Neural cell (in vitro differentiated cells): ENCODE measurements around the gene ISOC2. TPM values are rescaled to one million over a fixed set of nuclear protein-coding genes. Genes with fewer than 3 reads are reported as not detected.

ENCODE experiments used
- H2AFZ ChIP-seq: fragments of 200-600, 300-800 bp; sonication (generic), shearing (Covaris generic); 2 replicates; pipeline ENCODE4 v1.6.0; 2014; ENCODE audit warnings: low read depth, mild to moderate bottlenecking, antibody characterized with exemption, low read length, moderate library complexity
- H3F3A ChIP-seq: fragments of 200-600 bp; shearing (Covaris generic); 2 replicates; pipeline ENCODE4 v1.6.1; 2016; ENCODE audit warnings: mild to moderate bottlenecking, moderate library complexity, mixed read lengths, antibody characterized with exemption, low read length; ENCODE audit not compliant: insufficient read depth, poor library complexity, severe bottlenecking
- H3K27ac ChIP-seq: fragments of 200-600, 300-800 bp; sonication (generic), shearing (Covaris generic); 2 replicates; pipeline ENCODE4 v1.5.1; 2014; ENCODE audit warnings: mild to moderate bottlenecking, low read length, moderate library complexity
- H3K27me3 ChIP-seq: fragments of 300-800, 200-600 bp; sonication (generic), shearing (Covaris generic); 2 replicates; pipeline ENCODE4 v1.6.0; 2014; ENCODE audit warnings: mild to moderate bottlenecking, low read depth, low read length, moderate library complexity; ENCODE audit not compliant: insufficient read depth
- H3K36me3 ChIP-seq: fragments of 300-800, 200-600 bp; sonication (generic), shearing (Covaris generic); 2 replicates; pipeline ENCODE4 v1.5.1; 2014; ENCODE audit warnings: mild to moderate bottlenecking, antibody characterized with exemption, low read length, moderate library complexity; ENCODE audit not compliant: insufficient read depth
- H3K4me2 ChIP-seq: fragments of 300-800, 200-600 bp; sonication (generic), shearing (Covaris generic); 2 replicates; pipeline ENCODE4 v1.6.0; 2014; ENCODE audit warnings: mild to moderate bottlenecking, low read length
- H3K4me3 ChIP-seq: fragments of 300-800, 200-600 bp; sonication (generic), shearing (Covaris generic); 2 replicates; pipeline ENCODE4 v1.5.1; 2014; ENCODE audit warnings: mild to moderate bottlenecking, low read length, moderate library complexity
- H3K79me2 ChIP-seq: fragments of 200-600 bp; shearing (Covaris generic); replicated peaks from 2 replicates; pipeline ENCODE4 v1.6.0; 2014; ENCODE audit warnings: mild to moderate bottlenecking, low read length, moderate library complexity; ENCODE audit not compliant: insufficient read depth
- H3K9ac ChIP-seq: fragments of 300-800, 200-600 bp; sonication (generic), shearing (Covaris generic); 2 replicates; pipeline ENCODE4 v1.6.1; 2016; ENCODE audit warnings: mild to moderate bottlenecking, low read length, mixed read lengths
- H3K9me2 ChIP-seq: fragments of 200-600 bp; shearing (Covaris generic); 2 replicates; pipeline ENCODE4 v1.6.1; 2016; ENCODE audit warnings: mild to moderate bottlenecking, low read length, mixed read lengths; ENCODE audit not compliant: insufficient read depth
- H3K9me3 ChIP-seq: fragments of 200-600, 300-800 bp; sonication (generic), shearing (Covaris generic); 2 replicates; pipeline ENCODE4 v1.6.1; 2016; ENCODE audit warnings: mild to moderate bottlenecking, mixed run types, low read length, moderate library complexity, mixed read lengths
- H4K20me1 ChIP-seq: fragments of 200-600 bp; shearing (Covaris generic); 2 replicates; pipeline ENCODE4 v1.6.1; 2016; ENCODE audit warnings: mild to moderate bottlenecking, mixed run types; ENCODE audit not compliant: insufficient read depth
- CTCF ChIP-seq: fragments of 450-650 bp; IDR thresholded peaks from 2 replicates; pipeline ENCODE4 v1.5.1; 2014; ENCODE audit warnings: antibody characterized with exemption, mild to moderate bottlenecking, moderate library complexity; ENCODE audit not compliant: poor library complexity, severe bottlenecking
- EP300 ChIP-seq: fragments of 450-650 bp; conservative IDR thresholded peaks from 2 replicates; pipeline ENCODE4 v1.6.1; 2014; ENCODE audit warnings: antibody characterized with exemption, mild to moderate bottlenecking, moderate library complexity; ENCODE audit not compliant: poor library complexity, severe bottlenecking
- EZH2 ChIP-seq: fragments of 200-600, 300-800 bp; shearing (Covaris generic), sonication (generic); IDR thresholded peaks from 2 replicates; pipeline ENCODE4 v1.6.1; 2014; ENCODE audit warnings: antibody characterized with exemption, low read length, borderline replicate concordance, mild to moderate bottlenecking; ENCODE audit not compliant: insufficient read depth, poor library complexity, severe bottlenecking
- MXI1 ChIP-seq: fragments of 450-650 bp; conservative IDR thresholded peaks from 2 replicates; pipeline ENCODE4 v1.6.1; 2014; ENCODE audit warnings: antibody characterized with exemption, mild to moderate bottlenecking; ENCODE audit not compliant: poor library complexity, severe bottlenecking
- POLR2AphosphoS5 ChIP-seq: IDR thresholded peaks from 2 replicates; pipeline ENCODE4 v1.6.1; 2012
- RAD21 ChIP-seq: fragments of 450-650 bp; conservative IDR thresholded peaks from 2 replicates; pipeline ENCODE4 v1.6.1; 2014; ENCODE audit warnings: antibody characterized with exemption, mild to moderate bottlenecking, moderate library complexity
- SMC3 ChIP-seq: fragments of 450-650 bp; conservative IDR thresholded peaks from 2 replicates; pipeline ENCODE4 v1.6.1; 2014; ENCODE audit warnings: antibody characterized with exemption, mild to moderate bottlenecking, moderate library complexity; ENCODE audit not compliant: poor library complexity
- TAF1 ChIP-seq: IDR thresholded peaks from 2 replicates; pipeline ENCODE4 v1.6.1; 2012; ENCODE audit warnings: low read depth
- polyA plus RNA-seq: library from polyadenylated mRNA; depleted of rRNA; stranded (reverse); fragments of >200 nt; gene quantifications from 2 replicates; pipeline ENCODE4 v1.2.3, GENCODE V29; 2014
- TF ChIP-seq, protein P1 (sequence below): IDR thresholded peaks from 2 replicates; pipeline ENCODE4 v1.6.1; 2012; ENCODE audit warnings: borderline replicate concordance

Gene ISOC2
- polyA plus RNA-seq, 1 donor from 2014 or later: 48.1 TPM

DNA sequence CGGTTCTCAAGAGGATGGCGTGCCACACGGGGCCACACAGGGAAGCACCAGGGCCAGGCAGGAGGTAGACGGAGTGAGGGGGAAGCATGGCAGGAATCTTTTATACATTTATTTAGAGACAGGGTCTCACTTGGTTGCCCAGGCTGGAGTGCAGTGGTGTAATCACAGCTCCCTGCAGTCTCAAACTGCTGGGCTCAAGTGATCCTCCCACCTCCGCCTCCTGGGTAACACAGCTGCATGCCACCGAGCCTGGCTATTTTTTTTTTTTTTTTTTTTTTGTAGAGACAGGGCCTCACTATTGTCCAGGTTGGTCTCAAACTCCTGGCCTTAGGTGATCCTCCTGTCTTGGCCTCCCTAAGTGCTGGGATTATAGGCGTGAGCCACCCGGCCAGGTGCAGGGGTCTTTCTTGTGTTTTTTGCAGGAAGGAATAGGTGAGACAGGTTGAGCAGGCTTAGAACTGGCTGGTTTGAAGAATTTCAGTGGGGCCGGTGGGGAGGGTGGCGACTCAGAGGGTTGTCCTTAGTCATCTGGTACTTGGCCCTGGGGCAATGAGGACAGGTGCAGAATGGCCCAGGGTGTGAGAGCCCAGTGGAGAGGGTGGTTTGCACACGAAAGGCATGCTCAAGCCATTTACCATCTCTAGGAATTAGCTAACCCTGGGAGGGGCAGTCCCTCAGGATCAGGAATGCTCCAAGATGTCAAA lies 34.4 kb upstream of the ISOC2 start:
- Histone ChIP-seq H3F3A (no peaks in the 10 kb centered on the region), H3K27ac (no peak overlapping the region), H3K27me3 (no peaks in the 10 kb centered on the region), H3K36me3 (no peaks in the 10 kb centered on the region), H3K9me2 (no peaks in the 10 kb centered on the region), H3K9me3 (no peaks in the 10 kb centered on the region), H3K9ac (no peak overlapping the region), H3K4me2 (no peak overlapping the region), H3K79me2 (no peaks in the 10 kb centered on the region), H3K4me3 (no peak overlapping the region), H2AFZ (no peak overlapping the region), H4K20me1 (no peaks in the 10 kb centered on the region)
- TF ChIP-seq RAD21: no peak
- TF ChIP-seq EP300: no peak
- no peak for TF ChIP-seq TAF1
- no peak for TF ChIP-seq CTCF
- TF ChIP-seq, protein P1, sequence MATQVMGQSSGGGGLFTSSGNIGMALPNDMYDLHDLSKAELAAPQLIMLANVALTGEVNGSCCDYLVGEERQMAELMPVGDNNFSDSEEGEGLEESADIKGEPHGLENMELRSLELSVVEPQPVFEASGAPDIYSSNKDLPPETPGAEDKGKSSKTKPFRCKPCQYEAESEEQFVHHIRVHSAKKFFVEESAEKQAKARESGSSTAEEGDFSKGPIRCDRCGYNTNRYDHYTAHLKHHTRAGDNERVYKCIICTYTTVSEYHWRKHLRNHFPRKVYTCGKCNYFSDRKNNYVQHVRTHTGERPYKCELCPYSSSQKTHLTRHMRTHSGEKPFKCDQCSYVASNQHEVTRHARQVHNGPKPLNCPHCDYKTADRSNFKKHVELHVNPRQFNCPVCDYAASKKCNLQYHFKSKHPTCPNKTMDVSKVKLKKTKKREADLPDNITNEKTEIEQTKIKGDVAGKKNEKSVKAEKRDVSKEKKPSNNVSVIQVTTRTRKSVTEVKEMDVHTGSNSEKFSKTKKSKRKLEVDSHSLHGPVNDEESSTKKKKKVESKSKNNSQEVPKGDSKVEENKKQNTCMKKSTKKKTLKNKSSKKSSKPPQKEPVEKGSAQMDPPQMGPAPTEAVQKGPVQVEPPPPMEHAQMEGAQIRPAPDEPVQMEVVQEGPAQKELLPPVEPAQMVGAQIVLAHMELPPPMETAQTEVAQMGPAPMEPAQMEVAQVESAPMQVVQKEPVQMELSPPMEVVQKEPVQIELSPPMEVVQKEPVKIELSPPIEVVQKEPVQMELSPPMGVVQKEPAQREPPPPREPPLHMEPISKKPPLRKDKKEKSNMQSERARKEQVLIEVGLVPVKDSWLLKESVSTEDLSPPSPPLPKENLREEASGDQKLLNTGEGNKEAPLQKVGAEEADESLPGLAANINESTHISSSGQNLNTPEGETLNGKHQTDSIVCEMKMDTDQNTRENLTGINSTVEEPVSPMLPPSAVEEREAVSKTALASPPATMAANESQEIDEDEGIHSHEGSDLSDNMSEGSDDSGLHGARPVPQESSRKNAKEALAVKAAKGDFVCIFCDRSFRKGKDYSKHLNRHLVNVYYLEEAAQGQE: no peak
- TF ChIP-seq SMC3: no peak
- no peak for TF ChIP-seq MXI1
- no peak for TF ChIP-seq POLR2AphosphoS5
- no peak for TF ChIP-seq EZH2

DNA sequence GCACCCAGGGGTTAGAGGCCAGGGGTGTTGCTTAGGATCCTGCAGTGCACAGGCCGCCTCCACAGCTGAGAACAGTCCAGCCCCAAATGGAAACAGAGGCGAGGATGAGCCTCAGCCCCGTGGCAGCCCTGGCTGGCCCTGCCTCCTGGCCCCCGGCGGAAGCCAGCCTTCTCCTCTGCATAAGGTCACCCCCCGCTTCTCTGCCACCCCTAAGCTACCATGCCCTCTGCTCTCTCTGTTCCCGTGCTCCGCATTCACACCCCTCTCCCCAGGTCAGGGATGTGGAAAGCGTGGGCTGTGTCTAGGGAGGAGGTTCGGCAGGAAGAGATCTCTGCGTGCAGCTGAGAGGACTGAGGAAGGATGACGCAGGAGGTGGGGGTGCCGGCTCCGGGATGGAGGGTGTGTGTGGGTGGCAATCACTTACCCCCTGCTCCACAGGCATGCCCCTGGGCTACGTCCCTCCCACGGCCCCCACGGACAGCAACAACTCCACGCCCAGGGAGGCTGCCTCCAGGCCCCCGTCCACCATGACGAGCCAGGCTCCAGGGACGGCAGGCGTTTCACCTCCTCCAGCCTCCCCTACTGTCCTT lies 32.8 kb upstream of the ISOC2 start:
- Histone ChIP-seq H3K4me3 (no peak overlapping the region), H3K9me2 (no peaks in the 10 kb centered on the region), H3K9me3 (no peaks in the 10 kb centered on the region), H3K36me3 (no peaks in the 10 kb centered on the region), H3K27ac (no peak overlapping the region), H2AFZ (no peak overlapping the region), H4K20me1 (no peaks in the 10 kb centered on the region), H3K9ac (no peak overlapping the region), H3F3A (no peaks in the 10 kb centered on the region), H3K27me3 (no peaks in the 10 kb centered on the region), H3K4me2 (no peak overlapping the region), H3K79me2 (no peaks in the 10 kb centered on the region)
- no peak for TF ChIP-seq EZH2
- TF ChIP-seq MXI1: no peak
- no peak for TF ChIP-seq SMC3
- no peak for TF ChIP-seq RAD21
- TF ChIP-seq POLR2AphosphoS5: no peak
- TF ChIP-seq, protein P1: no peak
- no peak for TF ChIP-seq TAF1
- no peak for TF ChIP-seq CTCF
- TF ChIP-seq EP300: no peak
